ENCODE results near the gene TOM1. TPM values are rescaled to one million over a fixed set of nuclear protein-coding genes. Genes with fewer than 3 reads are reported as not detected.

TOM1 gene
- total RNA-seq, 2 experiments from 2014 or later = 22.7 to 30.6 TPM

DNA sequence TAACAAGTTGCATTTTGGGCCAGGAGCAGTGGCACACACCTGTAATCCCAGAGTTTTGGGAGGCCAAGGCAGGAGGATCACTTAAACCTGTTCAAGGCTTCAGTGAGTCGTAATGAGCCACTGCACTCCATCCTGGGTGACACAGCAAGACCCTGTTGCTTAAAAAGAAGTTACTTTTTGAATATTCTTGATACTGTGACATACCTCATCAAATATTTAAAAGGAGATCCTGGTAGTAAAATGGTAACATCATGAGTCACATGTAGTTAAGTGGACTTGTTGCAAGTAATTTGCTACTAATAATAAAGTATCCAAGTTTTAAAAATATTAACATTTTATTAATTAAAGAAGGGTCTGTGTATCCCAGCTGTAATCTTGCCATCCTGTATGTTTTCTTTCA, 24.1 kb upstream of the TOM1 start:
- POLR2A ChIA-PET = interaction anchor here (0.7 kb wide), 1 partner anchor 501 kb away, joined by 4 read pairs; no protein-coding TSS in a partner anchor
- TF ChIP-seq, protein P1, sequence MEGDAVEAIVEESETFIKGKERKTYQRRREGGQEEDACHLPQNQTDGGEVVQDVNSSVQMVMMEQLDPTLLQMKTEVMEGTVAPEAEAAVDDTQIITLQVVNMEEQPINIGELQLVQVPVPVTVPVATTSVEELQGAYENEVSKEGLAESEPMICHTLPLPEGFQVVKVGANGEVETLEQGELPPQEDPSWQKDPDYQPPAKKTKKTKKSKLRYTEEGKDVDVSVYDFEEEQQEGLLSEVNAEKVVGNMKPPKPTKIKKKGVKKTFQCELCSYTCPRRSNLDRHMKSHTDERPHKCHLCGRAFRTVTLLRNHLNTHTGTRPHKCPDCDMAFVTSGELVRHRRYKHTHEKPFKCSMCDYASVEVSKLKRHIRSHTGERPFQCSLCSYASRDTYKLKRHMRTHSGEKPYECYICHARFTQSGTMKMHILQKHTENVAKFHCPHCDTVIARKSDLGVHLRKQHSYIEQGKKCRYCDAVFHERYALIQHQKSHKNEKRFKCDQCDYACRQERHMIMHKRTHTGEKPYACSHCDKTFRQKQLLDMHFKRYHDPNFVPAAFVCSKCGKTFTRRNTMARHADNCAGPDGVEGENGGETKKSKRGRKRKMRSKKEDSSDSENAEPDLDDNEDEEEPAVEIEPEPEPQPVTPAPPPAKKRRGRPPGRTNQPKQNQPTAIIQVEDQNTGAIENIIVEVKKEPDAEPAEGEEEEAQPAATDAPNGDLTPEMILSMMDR (conservative IDR thresholded peaks at IDR 0.05; ENCODE audit: low read length) = no peak
- TF ChIP-seq EZH2phosphoT487 (IDR thresholded peaks at IDR 0.05; ENCODE audit: borderline replicate concordance, low read depth, low read length) = no peak

DNA sequence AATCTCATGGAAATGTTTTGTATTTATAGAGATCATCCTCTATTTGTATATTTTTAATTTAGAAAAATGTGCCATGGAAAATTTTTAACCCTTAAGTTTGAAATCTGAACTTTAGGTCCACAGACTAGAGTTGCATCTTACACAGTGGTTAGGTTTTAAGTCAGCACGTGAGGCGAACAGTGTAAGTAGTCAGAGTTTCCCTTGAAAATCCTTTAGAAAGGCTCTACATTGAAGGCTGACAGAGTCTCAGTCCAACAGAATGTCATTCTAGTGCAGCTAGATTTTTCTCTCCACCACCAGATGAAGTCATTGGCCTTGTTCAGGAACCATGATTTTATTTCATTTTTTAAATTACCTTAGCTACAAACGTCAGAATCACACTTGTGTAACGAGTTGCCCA, 23.7 kb upstream of the TOM1 start:
- H3K9me2 ChIP-seq (ENCODE audit: insufficient read depth, low read length) = no peaks in the 10 kb centered on the region
- BruUV-seq (replicated peaks) = no TSS peak
- no peaks in the 10 kb centered on the region for H3K4me1 ChIP-seq (ENCODE audit: insufficient read depth, low read length, poor library complexity, severe bottlenecking)
- ChIA-PET POLR2A (no interaction called here), CTCF (ENCODE audit: unreplicated experiment) (no interaction called here)
- intact Hi-C loops (cut with micrococcal nuclease; ENCODE audit: unreplicated experiment) = no loop called here
- H3K4me2 ChIP-seq (ENCODE audit: low read length) = no peak overlapping the region
- peaks cover 86% of the 10 kb centered on the region for H3K36me3 ChIP-seq (ENCODE audit: insufficient read depth, low read length)
- no peaks in the 10 kb centered on the region for H3K9me3 ChIP-seq (ENCODE audit: low read length)
- no peak for DNase-seq (ENCODE audit: low spot score)
- H3K79me2 ChIP-seq (ENCODE audit: insufficient read depth, low read depth, low read length) = peaks cover 37% of the 10 kb centered on the region; the same call in 1 of the 2 replicates
- H4K20me1 ChIP-seq (ENCODE audit: insufficient read depth, low read length) = peaks cover 12% of the 10 kb centered on the region
- TF ChIP-seq EZH2phosphoT487 (IDR thresholded peaks at IDR 0.05; ENCODE audit: borderline replicate concordance, low read depth, low read length) = no peak
- TF ChIP-seq, protein P1 (conservative IDR thresholded peaks at IDR 0.05; ENCODE audit: low read length) = no peak
- no peak overlapping the region for H2AFZ ChIP-seq (ENCODE audit: low read length)
- no peak overlapping the region for H3K4me3 ChIP-seq (ENCODE audit: low read depth, low read length, poor library complexity, severe bottlenecking)
- H3K27ac ChIP-seq (ENCODE audit: low read depth, low read length, poor library complexity, severe bottlenecking) = no peak overlapping the region

More for the DNA sequence above, 24.1 kb upstream of the TOM1 start:
- no peak overlapping the region for H3K27ac ChIP-seq (ENCODE audit: low read depth, low read length, poor library complexity, severe bottlenecking)
- H3K79me2 ChIP-seq (ENCODE audit: insufficient read depth, low read depth, low read length) = peaks cover 33% of the 10 kb centered on the region; the same call in 1 of the 2 replicates
- H3K36me3 ChIP-seq (ENCODE audit: insufficient read depth, low read length) = peaks cover 87% of the 10 kb centered on the region
- no peaks in the 10 kb centered on the region for H3K9me3 ChIP-seq (ENCODE audit: low read length)
- CTCF ChIA-PET (ENCODE audit: unreplicated experiment) = no interaction called here
- intact Hi-C loops (cut with micrococcal nuclease; ENCODE audit: unreplicated experiment) = no loop called here
- no TSS peak for BruUV-seq (replicated peaks)
- H3K4me1 ChIP-seq (ENCODE audit: insufficient read depth, low read length, poor library complexity, severe bottlenecking) = no peaks in the 10 kb centered on the region
- no peak overlapping the region for H3K4me3 ChIP-seq (ENCODE audit: low read depth, low read length, poor library complexity, severe bottlenecking)
- DNase-seq (ENCODE audit: low spot score) = no peak
- no peaks in the 10 kb centered on the region for H3K9me2 ChIP-seq (ENCODE audit: insufficient read depth, low read length)
- peaks cover 10% of the 10 kb centered on the region for H4K20me1 ChIP-seq (ENCODE audit: insufficient read depth, low read length)
- no peak overlapping the region for H2AFZ ChIP-seq (ENCODE audit: low read length)
- no peak overlapping the region for H3K4me2 ChIP-seq (ENCODE audit: low read length)

DNA sequence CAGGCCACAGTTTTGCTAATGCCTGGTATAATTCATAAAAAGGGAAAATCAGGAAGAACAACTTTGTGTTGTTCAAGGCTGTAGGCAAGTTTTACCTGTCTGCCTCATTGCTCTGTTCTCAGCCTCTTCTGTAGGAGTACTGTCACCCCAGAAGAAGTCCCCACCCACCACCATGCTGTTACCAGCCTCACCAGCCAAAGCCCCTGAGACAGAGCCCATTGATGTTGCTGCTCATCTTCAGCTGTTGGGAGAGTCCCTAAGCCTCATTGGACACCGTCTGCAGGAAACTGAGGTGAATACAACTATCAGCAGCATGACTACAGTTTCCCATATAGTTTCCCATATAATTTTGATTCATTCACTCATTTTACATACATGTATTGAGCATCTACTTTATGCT, 11.6 kb upstream of the TOM1 start:
- H4K20me1 ChIP-seq (ENCODE audit: insufficient read depth, low read length) = no peaks in the 10 kb centered on the region
- ChIA-PET CTCF (ENCODE audit: unreplicated experiment) (no interaction called here), POLR2A (no interaction called here)
- H2AFZ ChIP-seq (ENCODE audit: low read length) = no peak overlapping the region
- no peak overlapping the region for H3K27ac ChIP-seq (ENCODE audit: low read depth, low read length, poor library complexity, severe bottlenecking)
- DNase-seq (ENCODE audit: low spot score) = no peak
- H3K4me1 ChIP-seq (ENCODE audit: insufficient read depth, low read length, poor library complexity, severe bottlenecking) = no peaks in the 10 kb centered on the region
- peaks cover under 1% of the 10 kb centered on the region; the same call in 1 of the 2 replicates for H3K79me2 ChIP-seq (ENCODE audit: insufficient read depth, low read depth, low read length)
- H3K9me2 ChIP-seq (ENCODE audit: insufficient read depth, low read length) = no peaks in the 10 kb centered on the region
- H3K4me2 ChIP-seq (ENCODE audit: low read length) = no peak overlapping the region
- no peaks in the 10 kb centered on the region for H3K9me3 ChIP-seq (ENCODE audit: low read length)
- no TSS peak for BruUV-seq (replicated peaks)
- H3K4me3 ChIP-seq (ENCODE audit: low read depth, low read length, poor library complexity, severe bottlenecking) = no peak overlapping the region
- no peak for TF ChIP-seq EZH2phosphoT487 (IDR thresholded peaks at IDR 0.05; ENCODE audit: borderline replicate concordance, low read depth, low read length)
- TF ChIP-seq, protein P1 (conservative IDR thresholded peaks at IDR 0.05; ENCODE audit: low read length) = no peak
- peaks cover 93% of the 10 kb centered on the region for H3K36me3 ChIP-seq (ENCODE audit: insufficient read depth, low read length)
- intact Hi-C loops (cut with micrococcal nuclease; ENCODE audit: unreplicated experiment) = no loop called here

Data from OCI-LY7 (cell line).